Endothelial cell (in vitro differentiated cells): ENCODE measurements around the gene CD163L1. TPM values are rescaled to one million over a fixed set of nuclear protein-coding genes. Genes with fewer than 3 reads are reported as not detected.

ENCODE experiments used
- DNase-seq: peaks from one replicate; pipeline ENCODE4 v3.0.0; 2021; ENCODE audit warnings: low spot score
- H3K27ac Mint-ChIP-seq: one replicate; pipeline ENCODE4 v1.8.0; 2021; ENCODE audit warnings: mixed read lengths, inconsistent platforms; ENCODE audit not compliant: unreplicated experiment
- H3K27me3 Mint-ChIP-seq: one replicate; pipeline ENCODE4 v1.8.0; 2021; ENCODE audit warnings: mild to moderate bottlenecking, moderate library complexity, mixed read lengths, inconsistent platforms; ENCODE audit not compliant: unreplicated experiment
- H3K36me3 Mint-ChIP-seq: one replicate; pipeline ENCODE4 v1.8.0; 2021; ENCODE audit warnings: mild to moderate bottlenecking, low read depth, mixed read lengths, inconsistent platforms; ENCODE audit not compliant: unreplicated experiment
- H3K4me1 Mint-ChIP-seq: one replicate; pipeline ENCODE4 v1.8.0; 2021; ENCODE audit warnings: mild to moderate bottlenecking, mixed read lengths, inconsistent platforms; ENCODE audit not compliant: unreplicated experiment
- H3K4me3 Mint-ChIP-seq: one replicate; pipeline ENCODE4 v1.8.0; 2021; ENCODE audit warnings: mild to moderate bottlenecking, mixed read lengths, inconsistent platforms; ENCODE audit not compliant: unreplicated experiment
- H3K9me3 Mint-ChIP-seq: one replicate; pipeline ENCODE4 v1.8.0; 2021; ENCODE audit warnings: mixed read lengths, inconsistent platforms; ENCODE audit not compliant: unreplicated experiment
- long read RNA-seq: library from polyadenylated mRNA; unstranded; transcript quantifications from one replicate; pipeline ENCODE4 v2.0.0, GENCODE V29; 2020; ENCODE audit not compliant: unreplicated experiment
- total RNA-seq: library from RNA; stranded (reverse); fragmentation: NEBNext Ultra II Directional; extraction: Animal tissue kit (Norgen Biotek cat#: 25700); gene quantifications from one replicate; pipeline ENCODE4 v1.2.1, GENCODE V29; 2021; ENCODE audit not compliant: unreplicated experiment
- TF ChIP-seq, protein P1 (sequence below): fragments of 200-600 bp; sonication (generic); IDR thresholded peaks from one replicate; pipeline ENCODE4 v1.5.0; 2021; ENCODE audit warnings: antibody characterized with exemption; ENCODE audit not compliant: unreplicated experiment

CD163L1 gene
- 0.69 TPM for total RNA-seq
- long read RNA-seq, result 0 reads

DNA sequence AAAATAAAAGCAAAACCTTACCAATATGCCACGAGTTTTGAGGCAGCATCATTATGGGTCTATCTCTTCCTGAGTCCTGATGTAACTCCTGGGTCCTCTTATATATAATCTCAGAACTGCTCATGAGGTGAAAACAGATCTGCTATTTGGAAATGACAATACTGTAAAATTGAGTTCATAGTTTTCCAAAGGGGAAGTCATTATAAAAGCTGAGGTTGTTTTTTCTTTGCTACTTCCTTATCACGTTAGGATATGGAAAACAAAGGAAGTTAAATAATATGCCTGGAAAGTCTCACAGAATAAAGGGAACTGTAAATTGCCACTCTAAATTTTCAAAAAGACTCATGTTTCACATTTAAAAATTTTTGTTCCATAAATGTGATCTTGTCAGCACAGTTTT lies at the start of gene CD163L1:
Gene CD163L1, minus strand, starts transcription at position 78 of the 400 bp plus-strand sequence. Its CDS starts 26 bp downstream, at position 52.
- Mint-ChIP-seq H3K27ac (no peak within 1 kb of the TSS), H3K4me1 (peaks cover 9% of the 10 kb centered on the region), H3K36me3 (peaks cover 4% of the 10 kb centered on the region), H3K4me3 (no peak within 1 kb of the TSS), H3K27me3 (peaks cover 2% of the 10 kb centered on the region), H3K9me3 (no peaks in the 10 kb centered on the region)
- no peak for DNase-seq
- TF ChIP-seq, protein P1, sequence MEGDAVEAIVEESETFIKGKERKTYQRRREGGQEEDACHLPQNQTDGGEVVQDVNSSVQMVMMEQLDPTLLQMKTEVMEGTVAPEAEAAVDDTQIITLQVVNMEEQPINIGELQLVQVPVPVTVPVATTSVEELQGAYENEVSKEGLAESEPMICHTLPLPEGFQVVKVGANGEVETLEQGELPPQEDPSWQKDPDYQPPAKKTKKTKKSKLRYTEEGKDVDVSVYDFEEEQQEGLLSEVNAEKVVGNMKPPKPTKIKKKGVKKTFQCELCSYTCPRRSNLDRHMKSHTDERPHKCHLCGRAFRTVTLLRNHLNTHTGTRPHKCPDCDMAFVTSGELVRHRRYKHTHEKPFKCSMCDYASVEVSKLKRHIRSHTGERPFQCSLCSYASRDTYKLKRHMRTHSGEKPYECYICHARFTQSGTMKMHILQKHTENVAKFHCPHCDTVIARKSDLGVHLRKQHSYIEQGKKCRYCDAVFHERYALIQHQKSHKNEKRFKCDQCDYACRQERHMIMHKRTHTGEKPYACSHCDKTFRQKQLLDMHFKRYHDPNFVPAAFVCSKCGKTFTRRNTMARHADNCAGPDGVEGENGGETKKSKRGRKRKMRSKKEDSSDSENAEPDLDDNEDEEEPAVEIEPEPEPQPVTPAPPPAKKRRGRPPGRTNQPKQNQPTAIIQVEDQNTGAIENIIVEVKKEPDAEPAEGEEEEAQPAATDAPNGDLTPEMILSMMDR, result no peak

DNA sequence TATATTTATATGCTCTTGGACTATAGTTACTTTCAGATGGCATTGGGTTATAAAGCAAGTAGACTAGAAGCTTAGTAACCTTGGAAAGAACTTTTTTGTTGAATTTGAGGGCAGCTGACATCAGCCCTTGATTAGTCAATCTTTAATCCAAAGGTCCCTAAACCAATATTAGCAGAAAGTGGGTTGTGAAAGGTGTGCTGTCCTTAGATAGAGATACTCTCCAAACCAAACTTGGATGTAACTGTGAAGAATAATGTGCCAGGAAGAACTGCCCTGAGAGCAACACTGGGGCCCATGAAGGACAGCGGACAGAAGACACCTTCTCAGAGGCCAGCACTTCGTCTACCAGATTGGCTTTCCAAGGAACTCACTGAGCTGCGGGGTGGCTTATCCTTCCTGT lies 49.1 kb upstream of the CD163L1 start:
- Mint-ChIP-seq H3K27me3 (no peaks in the 10 kb centered on the region), H3K27ac (no peak overlapping the region), H3K9me3 (no peaks in the 10 kb centered on the region), H3K4me1 (no peaks in the 10 kb centered on the region), H3K4me3 (no peak overlapping the region), H3K36me3 (no peaks in the 10 kb centered on the region)
- DNase-seq, result no peak
- TF ChIP-seq, protein P1, result no peak

DNA sequence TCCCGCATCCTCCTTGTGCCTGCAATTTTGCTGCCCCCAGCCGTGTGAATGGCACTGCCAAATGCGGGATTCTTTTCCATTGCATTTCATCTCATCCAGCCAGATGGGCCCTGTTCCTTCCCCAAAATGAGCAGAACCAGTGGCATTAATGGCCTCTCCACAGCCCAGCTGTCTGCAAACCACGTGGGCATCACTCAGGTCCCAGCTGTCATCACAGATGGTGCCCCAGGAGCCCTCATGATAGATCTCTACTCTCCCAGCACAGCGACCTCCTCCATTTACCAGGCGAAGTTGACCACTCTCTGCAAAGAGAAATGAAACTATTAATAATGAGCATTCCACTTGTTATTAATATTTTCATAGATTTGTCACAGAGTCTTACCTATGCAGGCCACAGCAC lies 42.6 kb upstream of the CD163L1 start:
- Mint-ChIP-seq H3K4me3 (no peak overlapping the region), H3K27me3 (no peaks in the 10 kb centered on the region), H3K36me3 (no peaks in the 10 kb centered on the region), H3K27ac (no peak overlapping the region), H3K4me1 (no peaks in the 10 kb centered on the region), H3K9me3 (no peaks in the 10 kb centered on the region)
- TF ChIP-seq, protein P1, result no peak
- DNase-seq, result no peak

DNA sequence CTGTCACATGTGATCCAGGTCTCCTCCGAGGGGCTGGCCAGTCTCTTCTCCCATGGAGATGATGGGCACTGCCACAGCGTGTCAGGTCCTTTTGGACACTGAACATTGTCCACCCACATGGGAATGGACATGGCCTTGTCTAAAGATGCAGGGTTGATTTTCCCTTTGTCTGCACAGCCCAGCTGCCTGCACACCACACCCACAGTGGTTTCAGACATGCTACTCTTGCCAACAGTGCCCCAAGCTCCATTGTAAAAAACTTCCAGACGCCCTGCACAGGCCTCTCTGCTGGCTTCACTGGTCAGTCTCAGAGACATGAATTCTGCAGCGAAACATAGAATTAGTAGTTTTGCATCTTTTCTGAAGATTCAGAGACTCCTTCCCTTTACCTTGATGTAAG lies 41.1 kb upstream of the CD163L1 start:
- Mint-ChIP-seq H3K4me1 (no peaks in the 10 kb centered on the region), H3K27ac (no peak overlapping the region), H3K4me3 (no peak overlapping the region), H3K9me3 (no peaks in the 10 kb centered on the region), H3K36me3 (no peaks in the 10 kb centered on the region), H3K27me3 (no peaks in the 10 kb centered on the region)
- no peak for DNase-seq
- TF ChIP-seq, protein P1, result no peak

DNA sequence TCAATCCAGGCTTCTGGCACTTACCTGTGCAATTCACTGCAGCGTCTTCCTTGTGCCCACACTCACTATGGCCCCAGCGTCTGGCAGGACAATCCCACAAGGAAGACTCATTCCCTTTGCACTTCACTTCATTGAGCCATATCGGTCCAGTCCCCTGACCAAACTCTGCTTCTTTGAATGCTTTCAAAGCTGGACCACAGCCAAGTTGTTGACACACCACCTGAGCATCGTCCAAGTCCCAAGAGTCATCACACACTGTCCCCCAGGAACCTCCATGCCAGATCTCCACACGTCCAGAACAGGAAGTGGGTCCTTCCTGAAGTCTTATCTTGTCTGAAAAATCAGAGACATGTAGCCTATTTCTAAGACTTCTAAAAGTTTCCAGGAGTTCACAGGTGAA lies 39.4 kb upstream of the CD163L1 start:
- H3K27ac Mint-ChIP-seq, result no peak overlapping the region
- no peak overlapping the region for H3K4me3 Mint-ChIP-seq
- H3K9me3 Mint-ChIP-seq, result no peaks in the 10 kb centered on the region

More for the DNA sequence above, 39.4 kb upstream of the CD163L1 start:
- no peaks in the 10 kb centered on the region for H3K36me3 Mint-ChIP-seq
- no peak for DNase-seq
- no peaks in the 10 kb centered on the region for H3K4me1 Mint-ChIP-seq
- no peaks in the 10 kb centered on the region for H3K27me3 Mint-ChIP-seq
- TF ChIP-seq, protein P1, result no peak
